ENCODE measurements around the gene PPP1R3G. TPM values are rescaled to one million over a fixed set of nuclear protein-coding genes. Genes with fewer than 3 reads are reported as not detected.

PPP1R3G gene
- total RNA-seq, 6 experiments from 2014 or later: 0.35 to 0.98 (median 0.52) TPM

DNA sequence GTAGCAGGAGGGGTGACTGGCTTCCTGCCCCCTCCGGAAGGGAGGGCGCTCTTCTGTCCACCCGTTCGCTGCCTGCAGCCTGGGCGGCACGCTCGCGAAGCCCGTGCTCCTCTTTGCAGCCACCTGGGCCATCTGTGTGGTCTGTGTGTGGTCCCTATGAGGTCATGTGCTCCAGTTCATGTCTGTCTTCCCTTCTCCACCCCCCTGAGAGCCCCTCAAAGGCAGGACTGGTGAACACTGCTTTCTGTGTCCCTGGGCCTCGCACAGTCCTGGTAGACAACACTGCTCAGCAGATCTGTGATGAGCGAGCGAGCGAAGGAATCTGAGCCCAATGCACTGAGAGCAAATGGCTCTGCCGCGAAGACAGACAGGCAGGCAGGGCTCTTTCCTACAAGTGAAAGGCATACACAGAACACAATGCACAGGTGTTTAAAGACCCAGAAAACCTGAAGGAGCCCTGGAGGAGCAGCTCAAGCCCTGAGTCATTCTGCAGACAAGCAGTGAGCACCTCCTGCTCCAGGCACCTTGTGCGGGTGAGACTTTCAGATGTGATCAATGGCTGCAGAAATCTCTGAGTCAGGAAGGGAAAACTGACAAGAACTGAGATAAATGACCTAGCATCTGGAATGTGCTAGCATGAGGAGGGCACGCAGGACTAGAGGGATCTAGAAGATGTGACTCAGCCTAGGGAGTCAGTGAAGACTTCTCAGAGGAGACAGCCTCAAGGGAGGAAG, 27.1 kb downstream of the PPP1R3G start:
- no peaks in the 10 kb centered on the region for H3K27me3 ChIP-seq
- TF ChIP-seq, protein P1, sequence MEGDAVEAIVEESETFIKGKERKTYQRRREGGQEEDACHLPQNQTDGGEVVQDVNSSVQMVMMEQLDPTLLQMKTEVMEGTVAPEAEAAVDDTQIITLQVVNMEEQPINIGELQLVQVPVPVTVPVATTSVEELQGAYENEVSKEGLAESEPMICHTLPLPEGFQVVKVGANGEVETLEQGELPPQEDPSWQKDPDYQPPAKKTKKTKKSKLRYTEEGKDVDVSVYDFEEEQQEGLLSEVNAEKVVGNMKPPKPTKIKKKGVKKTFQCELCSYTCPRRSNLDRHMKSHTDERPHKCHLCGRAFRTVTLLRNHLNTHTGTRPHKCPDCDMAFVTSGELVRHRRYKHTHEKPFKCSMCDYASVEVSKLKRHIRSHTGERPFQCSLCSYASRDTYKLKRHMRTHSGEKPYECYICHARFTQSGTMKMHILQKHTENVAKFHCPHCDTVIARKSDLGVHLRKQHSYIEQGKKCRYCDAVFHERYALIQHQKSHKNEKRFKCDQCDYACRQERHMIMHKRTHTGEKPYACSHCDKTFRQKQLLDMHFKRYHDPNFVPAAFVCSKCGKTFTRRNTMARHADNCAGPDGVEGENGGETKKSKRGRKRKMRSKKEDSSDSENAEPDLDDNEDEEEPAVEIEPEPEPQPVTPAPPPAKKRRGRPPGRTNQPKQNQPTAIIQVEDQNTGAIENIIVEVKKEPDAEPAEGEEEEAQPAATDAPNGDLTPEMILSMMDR (IDR thresholded peaks at IDR 0.05): no peak
- TF ChIP-seq POLR2A (IDR thresholded peaks at IDR 0.05): no peak
- no peaks in the 10 kb centered on the region for H3K36me3 ChIP-seq
- 47% methylated on average over 2 of the region's 17 CpGs for WGBS (ENCODE audit: insufficient coverage, low coverage, low lambda C conversion rate, missing lambda C conversion rate)
- peaks cover 0 to 8% (median 0%) of the 10 kb centered on the region in 4 donors for H3K4me1 ChIP-seq
- DNase-seq (no peak), ATAC-seq (no peak)
- no peaks in the 10 kb centered on the region for H3K9me3 ChIP-seq
- intact Hi-C loops (cut with DNase I): no loop called here
- H3K27ac ChIP-seq: no peak overlapping the region
- no peak overlapping the region for H3K4me3 ChIP-seq

DNA sequence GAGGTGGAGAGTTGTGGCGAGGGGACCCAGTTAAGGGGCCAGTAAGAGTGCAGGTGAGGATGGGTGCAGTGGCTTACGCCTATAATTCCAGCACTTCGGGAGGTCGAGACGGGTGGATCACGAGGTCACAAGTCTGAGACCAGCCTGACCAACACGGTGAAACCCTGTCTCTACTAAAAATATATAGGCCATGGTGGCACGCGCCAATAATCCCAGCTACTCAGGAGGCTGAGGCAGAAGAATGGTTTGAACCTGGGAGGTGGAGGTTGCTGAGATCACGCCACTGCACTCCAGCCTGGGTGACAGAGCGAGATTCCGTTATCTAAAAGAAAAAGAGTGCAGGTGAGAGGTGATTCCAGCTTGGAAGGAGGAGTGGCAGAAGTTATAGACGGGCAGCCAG, 28.0 kb downstream of the PPP1R3G start:
- no peak for DNase-seq
- Histone ChIP-seq H3K27me3 (no peaks in the 10 kb centered on the region), H3K4me3 (no peak overlapping the region), H3K4me1 (peaks cover 0 to 9% (median under 1%) of the 10 kb centered on the region in 4 donors), H3K36me3 (no peaks in the 10 kb centered on the region), H3K9me3 (no peaks in the 10 kb centered on the region), H3K27ac (no peak overlapping the region)
- ATAC-seq: no peak
- WGBS (ENCODE audit: insufficient coverage, low coverage, low lambda C conversion rate, missing lambda C conversion rate): 93% methylated on average over 12 of the region's 13 CpGs
- intact Hi-C loops (cut with DNase I): no loop called here
- no peak for TF ChIP-seq POLR2A (IDR thresholded peaks at IDR 0.05)
- TF ChIP-seq, protein P1 (IDR thresholded peaks at IDR 0.05): no peak

DNA sequence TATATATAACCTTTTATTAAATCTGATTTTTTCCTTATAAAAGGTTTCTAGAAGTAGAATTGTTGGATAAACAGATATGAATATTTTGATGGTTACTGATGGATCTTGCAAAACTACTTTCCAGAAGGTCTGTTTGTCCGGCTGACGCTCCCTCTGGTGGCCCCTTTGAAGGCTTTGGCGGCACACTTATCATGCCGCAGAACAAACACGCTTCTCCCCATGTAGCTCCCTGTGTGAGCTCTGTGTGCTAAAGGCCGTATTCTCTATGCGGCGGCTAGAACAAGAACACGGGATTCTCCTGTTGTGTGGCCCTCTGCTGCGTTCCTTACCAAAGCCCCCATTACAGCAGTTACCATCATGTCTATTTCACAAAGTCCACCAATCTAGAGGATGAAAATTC, 30.0 kb downstream of the PPP1R3G start:
- Histone ChIP-seq H3K36me3 (no peaks in the 10 kb centered on the region), H3K27ac (peak overlapping the region in 1 of 3 donors; percentile 35), H3K4me1 (peaks cover 0 to 24% (median 3%) of the 10 kb centered on the region in 4 donors), H3K4me3 (no peak overlapping the region), H3K27me3 (no peaks in the 10 kb centered on the region), H3K9me3 (no peaks in the 10 kb centered on the region)
- 22% methylated on average over 5 of the region's 10 CpGs for WGBS (ENCODE audit: insufficient coverage, low coverage, low lambda C conversion rate, missing lambda C conversion rate)
- intact Hi-C loops (cut with DNase I): no loop called here
- DNase-seq: peak; percentile 47 to 75 (median 69)
- TF ChIP-seq POLR2A (IDR thresholded peaks at IDR 0.05): no peak
- TF ChIP-seq, protein P1 (IDR thresholded peaks at IDR 0.05): peak; percentile 45 to 74 (median 63)
- ATAC-seq: peak; percentile 69 to 87 (median 84)

DNA sequence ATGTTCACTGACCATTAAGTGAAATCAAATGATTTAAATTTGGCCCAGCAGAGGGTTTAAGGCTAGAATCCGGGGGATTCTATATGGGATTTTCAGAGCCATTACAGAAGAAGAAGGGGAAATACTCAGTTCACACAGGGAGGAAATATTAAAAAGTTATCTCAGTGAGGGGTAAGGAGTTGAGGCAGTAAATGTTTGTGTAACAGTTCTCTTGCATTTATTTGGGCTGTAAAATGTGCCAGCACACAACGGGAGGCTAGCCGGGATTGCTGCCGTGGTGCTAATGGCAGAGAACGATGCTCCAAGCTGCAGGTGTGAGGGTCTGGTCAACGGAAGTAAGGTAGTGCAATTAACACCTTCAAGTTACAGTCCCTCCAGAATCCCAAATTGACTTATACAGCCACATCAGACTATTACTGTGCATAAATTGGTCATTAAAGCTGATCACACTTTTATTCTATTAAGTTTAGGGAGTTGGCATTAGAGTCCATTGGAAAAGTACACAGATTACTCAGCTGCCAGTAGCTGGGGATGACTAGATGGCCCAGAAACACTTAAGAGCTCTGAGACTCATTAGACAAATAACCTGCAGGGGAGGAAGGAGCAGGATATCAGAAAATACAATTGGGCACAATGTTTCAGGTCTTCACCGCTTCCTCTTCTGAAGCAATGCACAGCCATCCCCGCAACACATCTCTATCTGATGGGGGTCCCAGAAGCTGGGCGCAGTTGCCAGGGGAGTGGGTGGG, 31.3 kb downstream of the PPP1R3G start:
- no peak for TF ChIP-seq POLR2A (IDR thresholded peaks at IDR 0.05)
- TF ChIP-seq, protein P1 (IDR thresholded peaks at IDR 0.05): no peak
- H3K9me3 ChIP-seq: no peaks in the 10 kb centered on the region
- ATAC-seq (no peak), DNase-seq (no peak)
- WGBS (ENCODE audit: insufficient coverage, low coverage, low lambda C conversion rate, missing lambda C conversion rate): 78% methylated on average over 5 of the region's 9 CpGs
- H3K4me1 ChIP-seq: peaks cover 0 to 29% (median 6%) of the 10 kb centered on the region in 4 donors
- H3K27ac ChIP-seq: no peak overlapping the region
- no peaks in the 10 kb centered on the region for H3K36me3 ChIP-seq
- H3K4me3 ChIP-seq: no peak overlapping the region
- intact Hi-C loops (cut with DNase I): no loop called here
- no peaks in the 10 kb centered on the region for H3K27me3 ChIP-seq
